H1 (cell line): ENCODE data around the gene ZNF672. TPM values are rescaled to one million over a fixed set of nuclear protein-coding genes. Genes with fewer than 3 reads are reported as not detected.

ENCODE experiments used
- CTCF ChIA-PET: fragments of 300-600 bp; sonication (Branson Sonifier 250); formaldehyde crosslinking; loops from one replicate; lab custom pipeline; 2021; ENCODE audit not compliant: partially characterized antibody; lab: Charles Lee
- POLR2A ChIA-PET: fragments of 300-600 bp; sonication (Branson Sonifier 250); formaldehyde crosslinking; loops from one replicate; lab custom pipeline; 2021; ENCODE audit warnings: inconsistent platforms; ENCODE audit not compliant: partially characterized antibody; lab: Charles Lee
- DNase-seq, 2 experiments: peaks; one replicate each; pipeline versions ENCODE4 v3.0.0 to v3.0.0-alpha.2; 2010 to 2022; ENCODE audit warnings: low spot score in 2 of 2, low read depth in 1 of 2, mixed read lengths in 1 of 2
- FAIRE-seq: peaks from 2 replicates; lab custom pipeline; 2011; peaks lifted over from hg19 to GRCh38; lab: Jason Lieb, UNC
- H2AFZ ChIP-seq: 2 replicates; pipeline ENCODE4 v1.8.1; 2012; ENCODE audit warnings: low read length, inconsistent platforms
- H2AK5ac ChIP-seq: 2 replicates; pipeline ENCODE4 v1.6.1; 2013; ENCODE audit warnings: low read depth, low read length
- H2BK120ac ChIP-seq: replicated peaks from 2 replicates; pipeline ENCODE3; 2013; ENCODE audit warnings: low read depth, low read length, inconsistent platforms
- H2BK12ac ChIP-seq: 2 replicates; pipeline ENCODE4 v1.6.1; 2013; ENCODE audit warnings: low read depth, low read length
- H2BK15ac ChIP-seq: 2 replicates; pipeline ENCODE4 v1.6.1; 2013; ENCODE audit warnings: low read length
- H2BK20ac ChIP-seq: 2 replicates; pipeline ENCODE4 v1.6.1; 2013; ENCODE audit warnings: low read length
- H2BK5ac ChIP-seq: 2 replicates; pipeline ENCODE4 v1.6.1; 2013; ENCODE audit warnings: low read depth, low read length
- H3K14ac ChIP-seq: 2 replicates; pipeline ENCODE4 v1.6.1; 2013; ENCODE audit warnings: inconsistent platforms; ENCODE audit not compliant: insufficient read length
- H3K18ac ChIP-seq: 2 replicates; pipeline ENCODE4 v1.6.1; 2013; ENCODE audit warnings: low read length; ENCODE audit errors: extremely low read depth
- H3K23ac ChIP-seq: 2 replicates; pipeline ENCODE4 v1.6.1; 2013; ENCODE audit warnings: inconsistent platforms; ENCODE audit not compliant: insufficient read length
- H3K23me2 ChIP-seq: 2 replicates; pipeline ENCODE4 v1.6.1; 2013; ENCODE audit warnings: low read depth, low read length
- H3K27ac ChIP-seq: 2 replicates; pipeline ENCODE4 v1.6.1; 2011; ENCODE audit warnings: low read depth, low read length, inconsistent platforms
- H3K27me3 ChIP-seq, 4 experiments: replicated peaks in 1 of 4; 1 replicate in 1 of 4; 2 replicates in 3 of 4; pipeline versions ENCODE4 v1.6.1 to v1.8.1; 2011 to 2013; ENCODE audit warnings: low read length in 3 of 4, mild to moderate bottlenecking in 3 of 4, inconsistent platforms in 2 of 4, mixed read lengths in 2 of 4, moderate library complexity in 1 of 4; ENCODE audit not compliant: control insufficient read depth in 3 of 4, insufficient read depth in 3 of 4; ENCODE audit errors: extremely low read depth in 1 of 4
- H3K36me3 ChIP-seq, 4 experiments: 2 replicates each; pipeline versions ENCODE4 v1.6.1 to v1.8.1; 2011 to 2013; ENCODE audit warnings: mild to moderate bottlenecking in 4 of 4, low read length in 3 of 4, moderate library complexity in 2 of 4, control low read depth in 1 of 4, inconsistent platforms in 1 of 4; ENCODE audit not compliant: insufficient read depth in 4 of 4, control insufficient read depth in 2 of 4
- H3K4ac ChIP-seq: replicated peaks from 2 replicates; pipeline ENCODE3; 2013; ENCODE audit warnings: low read length, low read depth, mixed read lengths, inconsistent platforms; ENCODE audit not compliant: insufficient read length
- H3K4me1 ChIP-seq, 4 experiments: replicated peaks in 1 of 4; 1 replicate in 1 of 4; 2 replicates in 3 of 4; pipeline versions ENCODE4 v1.6.1 to v1.8.1; 2011 to 2013; ENCODE audit warnings: low read length in 3 of 4, inconsistent platforms in 2 of 4, mixed read lengths in 1 of 4; ENCODE audit not compliant: insufficient read depth in 4 of 4, control insufficient read depth in 3 of 4
- H3K4me2 ChIP-seq, 2 experiments: 2 replicates each; pipeline versions ENCODE4 v1.6.1 to v1.8.1; 2011 to 2013; ENCODE audit warnings: low read depth in 2 of 2, low read length in 2 of 2, control low read depth in 1 of 2, inconsistent platforms in 1 of 2, mild to moderate bottlenecking in 1 of 2; ENCODE audit not compliant: insufficient read depth in 1 of 2
- H3K4me3 ChIP-seq, 4 experiments: fragments of 200-600, 300-600 bp in 1 of 4; sonication (generic), shearing (Covaris generic), sonication (Bioruptor Twin) in 1 of 4; 2 replicates each; pipeline versions ENCODE4 v1.5.1 to v1.8.1; 2011 to 2016; ENCODE audit warnings: low read length in 4 of 4, low read depth in 3 of 4, control low read depth in 2 of 4, inconsistent platforms in 2 of 4, mild to moderate bottlenecking in 2 of 4, mixed read lengths in 1 of 4, moderate library complexity in 1 of 4; ENCODE audit not compliant: insufficient read depth in 2 of 4; ENCODE audit errors: extremely low read depth in 1 of 4
- H3K56ac ChIP-seq: replicated peaks from 2 replicates; pipeline ENCODE3; 2013; ENCODE audit warnings: low read depth, mild to moderate bottlenecking, mixed read lengths, low read length, inconsistent platforms; ENCODE audit not compliant: insufficient read length
- H3K79me1 ChIP-seq: 2 replicates; pipeline ENCODE4 v1.6.1; 2013; ENCODE audit warnings: low read depth, low read length, control low read depth
- H3K79me2 ChIP-seq, 2 experiments: 2 replicates each; pipeline versions ENCODE4 v1.6.1 to v1.8.1; 2012 to 2013; ENCODE audit warnings: low read length in 2 of 2, mild to moderate bottlenecking in 2 of 2, inconsistent platforms in 1 of 2; ENCODE audit not compliant: insufficient read depth in 2 of 2, control insufficient read depth in 1 of 2
- H3K9ac ChIP-seq, 4 experiments: replicated peaks in 1 of 4; 1 replicate in 1 of 4; 2 replicates in 3 of 4; pipeline versions ENCODE4 v1.6.1 to v1.8.1; 2011 to 2013; ENCODE audit warnings: low read depth in 3 of 4, low read length in 3 of 4, control low read depth in 2 of 4, mild to moderate bottlenecking in 2 of 4, moderate library complexity in 2 of 4, inconsistent platforms in 1 of 4; ENCODE audit errors: extremely low read depth in 1 of 4
- H3K9me3 ChIP-seq, 2 experiments: 2 replicates each; pipeline versions ENCODE4 v1.6.1 to v1.8.1; 2012 to 2013; ENCODE audit warnings: mild to moderate bottlenecking in 2 of 2, moderate library complexity in 2 of 2, control low read depth in 1 of 2, inconsistent platforms in 1 of 2, low read depth in 1 of 2, low read length in 1 of 2, mixed read lengths in 1 of 2; ENCODE audit not compliant: insufficient read depth in 2 of 2
- H4K20me1 ChIP-seq, 2 experiments: replicated peaks in 1 of 2; 2 replicates each; pipeline versions ENCODE3 to v1.8.1; 2011 to 2013; ENCODE audit warnings: inconsistent platforms in 2 of 2, low read length in 2 of 2, mild to moderate bottlenecking in 1 of 2; ENCODE audit not compliant: insufficient read depth in 2 of 2, control insufficient read depth in 1 of 2
- H4K5ac ChIP-seq: 2 replicates; pipeline ENCODE4 v1.6.1; 2013; ENCODE audit warnings: low read length, low read depth, mixed read lengths, inconsistent platforms; ENCODE audit not compliant: insufficient read length
- H4K8ac ChIP-seq: 2 replicates; pipeline ENCODE4 v1.8.0; 2013; ENCODE audit warnings: mild to moderate bottlenecking, moderate library complexity, low read length, inconsistent platforms; ENCODE audit not compliant: insufficient read depth; ENCODE audit errors: extremely low read depth
- H4K91ac ChIP-seq: replicated peaks from 2 replicates; pipeline ENCODE3; 2013; ENCODE audit warnings: low read length, mixed read lengths, inconsistent platforms; ENCODE audit not compliant: insufficient read length
- CHD1 ChIP-seq: IDR thresholded peaks from 2 replicates; pipeline ENCODE4 v1.6.1; 2012; ENCODE audit warnings: low read depth, low read length, improper control_type of control experiment
- WGBS, 2 experiments: shearing (Covaris generic) in 1 of 2; methylation state at CpG; one replicate each; pipeline versions ENCODE4 v1.1.6 to v1.1.7; 2013 to 2015; ENCODE audit warnings: low lambda C conversion rate in 2 of 2, mixed read lengths in 2 of 2, inconsistent platforms in 1 of 2, low coverage in 1 of 2, missing lambda C conversion rate in 1 of 2; ENCODE audit not compliant: insufficient replicate concordance in 2 of 2, insufficient coverage in 1 of 2, insufficient read length in 1 of 2; ENCODE audit errors: extremely low coverage in 1 of 2, missing lambda C conversion rate in 1 of 2; 5-methylcytosine and 5-hydroxymethylcytosine counted together
- polyA plus RNA-seq, 7 experiments: library from polyadenylated mRNA; depleted of rRNA in 3 of 7; stranded (reverse) in 5 of 7; unstranded in 2 of 7; fragments of >200 nt in 5 of 7; fragments of 200-250 nt in 2 of 7; gene quantifications; 1 replicate in 5 of 7; 2 replicates in 1 of 7; 4 replicates in 1 of 7; pipeline versions ENCODE4 v1.2.1 to v1.2.3, GENCODE V29; 2011 to 2013; ENCODE audit warnings: missing spikeins in 2 of 7, mixed read lengths in 2 of 7
- total RNA-seq: library from RNA; stranded (reverse); fragmentation: NEBNext Ultra II Directional; extraction: Animal tissue kit (Norgen Biotek cat#: 25700); gene quantifications from 2 replicates; pipeline ENCODE4 v1.2.1, GENCODE V29; 2021

ZNF672 gene
- total and polyA plus RNA-seq, 2 of the 8 experiments (the other 6 are each of a cell fraction or from before 2014, with no cell fraction given): 30.7 to 40.4 TPM

GRCh38 chr1:248834343-248834940 lies 3.6 kb upstream of the ZNF672 start:
- no peaks in the 10 kb centered on the region; the same call in 1 of the 2 replicates for H3K79me1 ChIP-seq
- WGBS, 2 experiments: 76% methylated on average over 7 of the region's 7 CpGs; no CpG with 5 or more reads in 1 of the 2 experiments
- no peak overlapping the region for H2BK5ac ChIP-seq
- H4K8ac ChIP-seq: no peak overlapping the region
- no peak overlapping the region for H3K4ac ChIP-seq
- no peak overlapping the region for H3K23ac ChIP-seq
- POLR2A ChIA-PET: interaction anchor here (5.5 to 7.3 kb wide), 2 partner anchors 8 to 14 kb away, joined by 47 to 69 read pairs; partner anchors contain the start of gene SH3BP5L
- peaks cover 0 to 5% (median 2%) of the 10 kb centered on the region in 4 experiments; a peak in 3 of 7 replicates for H3K4me1 ChIP-seq
- H2AK5ac ChIP-seq: no peak overlapping the region
- H2BK15ac ChIP-seq: peak overlapping the region; percentile 22; the same call in 1 of the 2 replicates
- peaks cover 0 to 2% (median 0%) of the 10 kb centered on the region in 4 experiments; a peak in 1 of 7 replicates for H3K27me3 ChIP-seq
- H3K18ac ChIP-seq: no peak overlapping the region
- no peaks in the 10 kb centered on the region; a peak in 1 of 4 replicates for H3K9me3 ChIP-seq
- no peak overlapping the region; a peak in 1 of 7 replicates for H3K9ac ChIP-seq
- peaks cover 9% of the 10 kb centered on the region; the same call in 1 of the 2 replicates for H3K23me2 ChIP-seq
- no peaks in the 10 kb centered on the region for H3K79me2 ChIP-seq
- CTCF ChIA-PET: interaction anchor here (0.8 kb wide), 1 partner anchor 11 kb away, joined by 3 read pairs; no protein-coding TSS in a partner anchor
- H3K4me2 ChIP-seq: no peak overlapping the region
- no peak overlapping the region for H4K91ac ChIP-seq
- no peak overlapping the region for H2BK120ac ChIP-seq
- no peak overlapping the region for H3K14ac ChIP-seq
- no peak overlapping the region for H4K5ac ChIP-seq
- no peak for DNase-seq
- H3K4me3 ChIP-seq: no peak overlapping the region
- H3K36me3 ChIP-seq: no peaks in the 10 kb centered on the region
- no peak overlapping the region for H3K27ac ChIP-seq
- H2BK12ac ChIP-seq: no peak overlapping the region
- FAIRE-seq: no peak
- TF ChIP-seq CHD1: no peak
- TF ChIP-seq, all 59 proteins: peak for 0
- H3K56ac ChIP-seq: no peak overlapping the region
- peak overlapping the region; percentile 61 for H2AFZ ChIP-seq
- no peaks in the 10 kb centered on the region for H4K20me1 ChIP-seq
- H2BK20ac ChIP-seq: no peak overlapping the region
